Brain microvascular endothelial cell (primary cell): ENCODE results near the gene REPIN1.

ENCODE experiments used
- DNase-seq: peaks from one replicate; pipeline ENCODE4 v3.0.0-alpha.2; 2020
- H3K27ac ChIP-seq: fragments of 250-450 bp; sonication (Bioruptor Pico); 2 replicates; pipeline ENCODE4 v1.5.1; 2020; ENCODE audit warnings: mild to moderate bottlenecking, moderate library complexity
- H3K27me3 ChIP-seq: fragments of 250-450 bp; sonication (Bioruptor Pico); replicated peaks from 2 replicates; pipeline ENCODE4 v1.5.1; 2020; ENCODE audit warnings: mild to moderate bottlenecking
- H3K36me3 ChIP-seq: fragments of 250-450 bp; sonication (Bioruptor Pico); replicated peaks from 2 replicates; pipeline ENCODE4 v1.5.1; 2020; ENCODE audit warnings: mild to moderate bottlenecking
- H3K4me3 ChIP-seq: 2 replicates; pipeline ENCODE4 v1.5.1; 2011; ENCODE audit warnings: low read depth, mild to moderate bottlenecking, control low read depth, low read length, moderate library complexity
- in situ Hi-C: cut with HindIII; loops from 2 replicates; pipeline ENCODE4 v1.10.0; 2017; ENCODE audit warnings: low sequenced_read_pairs, low pct_ligation_motif_present
- TF ChIP-seq, protein P1 (sequence below): IDR thresholded peaks from 2 replicates; pipeline ENCODE4 v1.5.1; 2011; ENCODE audit warnings: low read depth, mild to moderate bottlenecking, moderate library complexity, low read length, control low read depth, inconsistent platforms; ENCODE audit errors: missing control alignments

REPIN1 gene

DNA sequence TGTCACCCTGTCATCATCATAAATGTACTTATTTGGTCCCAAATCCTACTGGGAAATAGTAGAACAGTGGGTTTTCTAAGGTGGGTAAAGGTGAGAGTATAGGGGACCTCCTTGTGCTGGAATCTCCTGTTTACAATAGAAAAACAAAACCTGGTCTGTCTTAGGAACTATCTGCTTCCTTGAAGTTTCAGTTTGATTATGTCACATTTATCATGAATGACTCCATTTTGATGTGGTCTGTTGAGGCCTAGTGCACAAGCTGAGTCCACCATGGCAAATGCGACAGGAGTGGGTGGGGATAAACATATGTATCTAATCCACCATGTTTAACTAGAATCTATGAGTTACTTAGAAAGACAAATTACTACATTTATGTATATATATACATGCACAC lies 13.0 kb upstream of the REPIN1 start:
- no peaks in the 10 kb centered on the region for H3K27me3 ChIP-seq
- no peak overlapping the region for H3K4me3 ChIP-seq
- H3K36me3 ChIP-seq = no peaks in the 10 kb centered on the region
- DNase-seq = no peak
- H3K27ac ChIP-seq = no peak overlapping the region
- in situ Hi-C loops = no loop called here
- TF ChIP-seq, protein P1, sequence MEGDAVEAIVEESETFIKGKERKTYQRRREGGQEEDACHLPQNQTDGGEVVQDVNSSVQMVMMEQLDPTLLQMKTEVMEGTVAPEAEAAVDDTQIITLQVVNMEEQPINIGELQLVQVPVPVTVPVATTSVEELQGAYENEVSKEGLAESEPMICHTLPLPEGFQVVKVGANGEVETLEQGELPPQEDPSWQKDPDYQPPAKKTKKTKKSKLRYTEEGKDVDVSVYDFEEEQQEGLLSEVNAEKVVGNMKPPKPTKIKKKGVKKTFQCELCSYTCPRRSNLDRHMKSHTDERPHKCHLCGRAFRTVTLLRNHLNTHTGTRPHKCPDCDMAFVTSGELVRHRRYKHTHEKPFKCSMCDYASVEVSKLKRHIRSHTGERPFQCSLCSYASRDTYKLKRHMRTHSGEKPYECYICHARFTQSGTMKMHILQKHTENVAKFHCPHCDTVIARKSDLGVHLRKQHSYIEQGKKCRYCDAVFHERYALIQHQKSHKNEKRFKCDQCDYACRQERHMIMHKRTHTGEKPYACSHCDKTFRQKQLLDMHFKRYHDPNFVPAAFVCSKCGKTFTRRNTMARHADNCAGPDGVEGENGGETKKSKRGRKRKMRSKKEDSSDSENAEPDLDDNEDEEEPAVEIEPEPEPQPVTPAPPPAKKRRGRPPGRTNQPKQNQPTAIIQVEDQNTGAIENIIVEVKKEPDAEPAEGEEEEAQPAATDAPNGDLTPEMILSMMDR = no peak

DNA sequence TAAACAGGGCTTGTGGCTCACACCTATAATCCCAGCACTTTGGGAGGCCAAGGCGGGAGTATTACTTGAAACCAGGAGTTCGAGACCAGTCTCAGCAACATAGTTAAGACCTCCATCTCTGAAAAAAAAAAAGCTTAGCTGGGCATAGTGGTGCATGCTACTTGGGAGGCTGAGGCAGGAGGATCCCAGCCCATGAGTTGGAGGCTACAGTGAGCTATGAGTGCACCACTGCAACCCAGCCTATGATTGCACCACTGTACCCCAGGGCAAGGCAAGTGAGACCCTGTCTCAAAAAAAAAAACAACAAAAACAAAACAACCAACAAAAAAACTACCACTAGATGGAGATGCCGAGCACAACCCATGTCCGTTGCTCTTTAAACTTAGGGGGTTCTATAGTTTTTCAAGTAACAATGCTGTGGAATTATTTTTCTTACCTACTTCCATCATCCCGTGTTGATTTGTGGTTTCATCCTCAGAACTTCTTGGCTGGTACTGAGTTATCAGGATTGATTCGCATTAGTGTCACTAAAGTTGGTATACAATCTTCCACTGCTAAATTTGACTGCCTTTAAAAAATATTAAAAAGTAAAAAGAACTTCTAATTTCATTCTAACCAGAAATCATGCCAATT lies 12.2 kb upstream of the REPIN1 start:
- no peak overlapping the region for H3K4me3 ChIP-seq
- no peaks in the 10 kb centered on the region for H3K27me3 ChIP-seq
- DNase-seq = no peak
- H3K36me3 ChIP-seq = no peaks in the 10 kb centered on the region
- TF ChIP-seq, protein P1 = peak; percentile 76
- in situ Hi-C loops = no loop called here
- H3K27ac ChIP-seq = no peak overlapping the region

DNA sequence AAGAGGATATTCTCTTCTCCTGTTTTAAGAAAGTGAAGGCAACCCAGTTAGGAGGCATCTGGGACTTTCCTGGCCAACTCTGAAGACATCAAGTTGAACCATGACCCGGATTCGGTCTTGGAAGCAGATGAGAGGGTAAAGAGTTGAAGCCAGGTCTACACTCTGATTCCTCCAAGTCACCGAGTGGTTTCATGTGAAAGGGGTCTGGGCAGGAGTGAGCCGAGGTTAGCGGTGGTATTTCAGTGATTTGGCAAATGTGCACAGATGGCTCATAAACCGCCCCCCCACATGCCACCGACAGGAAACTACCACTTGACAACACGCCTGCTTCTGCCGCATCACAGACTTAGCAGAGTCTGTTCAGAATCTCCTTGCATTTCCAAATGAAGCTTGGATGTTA lies 11.4 kb upstream of the REPIN1 start:
- no peak for DNase-seq
- no peak overlapping the region for H3K27ac ChIP-seq

DNA sequence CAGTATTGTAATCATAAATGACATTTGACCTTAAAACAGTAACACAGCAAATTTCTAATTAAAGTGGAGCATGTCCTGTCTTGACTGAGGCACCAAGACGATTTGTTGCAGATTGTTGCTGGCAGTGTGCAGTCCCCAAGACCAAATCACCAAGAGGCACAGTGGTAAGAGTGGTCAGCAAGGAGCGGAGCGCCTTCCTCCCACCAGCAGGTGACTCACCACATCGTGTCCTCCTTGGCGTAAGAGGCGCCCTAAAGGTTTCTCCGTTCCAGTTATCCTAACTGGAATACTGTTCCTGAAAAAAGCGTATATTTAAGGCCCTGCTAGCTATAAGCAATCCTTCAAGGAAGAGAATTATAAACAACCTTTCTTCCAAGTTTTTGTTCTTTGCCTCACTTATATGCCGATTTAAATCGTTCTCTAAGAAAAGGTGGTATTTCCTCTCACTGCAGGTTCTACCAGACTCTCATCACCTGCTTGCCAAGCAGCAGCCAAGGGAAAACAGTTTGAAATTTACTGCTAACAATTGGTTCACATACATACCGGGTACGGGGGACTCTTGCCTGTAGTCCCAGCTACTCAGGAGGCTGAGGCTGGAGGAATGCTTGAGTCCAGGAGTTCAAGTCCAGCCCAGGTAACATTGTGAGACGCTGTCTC lies 10.7 kb upstream of the REPIN1 start:
- TF ChIP-seq, protein P1 = no peak
- Histone ChIP-seq H3K4me3 (no peak overlapping the region), H3K27me3 (no peaks in the 10 kb centered on the region), H3K27ac (no peak overlapping the region), H3K36me3 (no peaks in the 10 kb centered on the region)
- no peak for DNase-seq
- in situ Hi-C loops = no loop called here

More for the DNA sequence above, 11.4 kb upstream of the REPIN1 start:
- Histone ChIP-seq H3K4me3 (no peak overlapping the region), H3K36me3 (no peaks in the 10 kb centered on the region), H3K27me3 (no peaks in the 10 kb centered on the region)
- in situ Hi-C loops = no loop called here
- TF ChIP-seq, protein P1 = no peak

DNA sequence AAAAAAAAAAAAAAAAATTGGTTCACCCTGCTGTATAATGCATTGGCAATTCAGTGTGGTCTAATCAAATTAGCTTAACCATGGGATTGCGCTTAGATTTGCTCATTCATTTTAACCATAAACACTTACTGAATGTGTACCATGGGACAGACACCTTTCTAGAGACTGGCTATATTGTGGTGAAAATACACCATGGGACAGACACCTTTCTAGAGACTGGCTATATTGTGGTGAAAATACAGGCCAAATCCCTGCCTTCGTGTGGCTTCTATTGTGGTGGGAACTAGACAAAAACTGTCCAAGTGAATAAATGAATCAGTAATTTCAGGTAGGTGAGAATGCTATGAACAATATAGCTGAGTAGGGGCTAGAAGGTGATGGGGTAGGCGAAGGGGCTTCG lies 10.2 kb upstream of the REPIN1 start:
- in situ Hi-C loops = no loop called here
- H3K27ac ChIP-seq = no peak overlapping the region
- TF ChIP-seq, protein P1 = no peak

More for the DNA sequence above, 10.2 kb upstream of the REPIN1 start:
- Histone ChIP-seq H3K36me3 (no peaks in the 10 kb centered on the region), H3K4me3 (no peak overlapping the region), H3K27me3 (no peaks in the 10 kb centered on the region)
- DNase-seq = no peak
